Pancreas (tissue), 10 donors: ENCODE results near the gene CTNNAL1. TPM values are rescaled to one million over a fixed set of nuclear protein-coding genes. Genes with fewer than 3 reads are reported as not detected.
A peak's percentile ranks its signal among the peaks of the same experiment; 100 is the strongest.

Experiments
- ATAC-seq, 4 donors: fragments of 200-7000 bp; cut with Tn5 transposase; one replicate each; pipeline versions ENCODE4 v1.8.0 to v1.9.1; 2020; ENCODE audit warnings: mild to moderate bottlenecking in 4 of 4, moderate library complexity in 4 of 4
- DNase-seq, 6 donors: peaks; one replicate each; pipeline ENCODE4 v3.0.0-alpha.2; 2020
- FAIRE-seq: peaks from 2 replicates; lab custom pipeline; 2012; peaks lifted over from hg19 to GRCh38; lab: Jason Lieb, UNC
- H3K27ac ChIP-seq, 4 donors: fragments of 200-600 bp; sonication (generic); 1 replicate in 3 of 4; 2 replicates in 1 of 4; pipeline versions ENCODE4 v1.5.0 to v1.8.0; 2020
- H3K27me3 ChIP-seq, 4 donors: fragments of 200-600 bp; one replicate each; pipeline ENCODE4 v1.8.0; 2021
- H3K36me3 ChIP-seq, 3 donors: fragments of 200-600 bp; sonication (generic) in 1 of 3; one replicate each; pipeline versions ENCODE4 v1.5.0 to v1.8.0; 2020 to 2021
- H3K4me1 ChIP-seq, 3 donors: fragments of 200-600 bp; one replicate each; pipeline ENCODE4 v1.8.0; 2021
- H3K4me3 ChIP-seq, 4 donors: fragments of 200-600 bp; sonication (generic) in 2 of 4; one replicate each; pipeline versions ENCODE4 v1.5.0 to v1.8.0; 2020 to 2021
- H3K9me3 ChIP-seq, 4 donors: fragments of 200-600 bp; one replicate each; pipeline ENCODE4 v1.8.0; 2021
- CTCF ChIP-seq, 4 donors: fragments of 200-600 bp; sonication (generic) in 3 of 4; IDR thresholded peaks; one replicate each; pipeline versions ENCODE4 v1.5.0 to v1.8.0; 2021; ENCODE audit warnings: antibody characterized with exemption in 4 of 4
- WGBS, 2 donors: extraction: QIAGEN DNeasy Blood & Tissue Kit; methylation state at CpG; one replicate each; pipeline ENCODE4 v1.1.7; 2013; 5-methylcytosine and 5-hydroxymethylcytosine counted together
- intact Hi-C, 3 donors: fragments of 100-400 bp; cut with DNase I; formaldehyde crosslinking; loops; one replicate each; pipeline versions ENCODE4 v1.11.1 to v1.14.2; 2022
- polyA plus RNA-seq, 2 donors: library from polyadenylated mRNA; stranded (reverse); fragments of 200-250 nt; gene quantifications; one replicate each; pipeline ENCODE4 v1.2.3, GENCODE V29; 2013
- total RNA-seq, 6 donors: library from RNA; stranded (reverse); fragmentation: NEBNext Ultra II Directional in 4 of 6; extraction: Animal tissue kit (Norgen Biotek cat#: 25700) in 4 of 6; gene quantifications; one replicate each; pipeline versions ENCODE4 v1.2.1 to v1.2.4, GENCODE V29; 2021 to 2023
- donor health status: healthy with polysubstance abuse.
- donor health status: DM: no; HTN: no; CAD: no; lungs with moderate emphysema.
- donor health status: DM: no; HTN: no; CAD: no.
- donor health status: control.
- donor health status: control.
- donor health status: Bipolar disorder and iron deficiency.
- donor health status: DM: yes; HTN: yes; CAD: no.
- donor health status: DM: no; HTN: no; CAD: no.
- donor health status: DM: no; HTN: no; CAD: no.
- donor health status: DM: yes; HTN: yes; CAD: no.

Gene CTNNAL1
- total and polyA plus RNA-seq, 8 donors = 8.8 to 29.7 (median 16.6) TPM

GRCh38 chr9:109036744-109037680, 23.7 kb upstream of the CTNNAL1 start:
- Histone ChIP-seq H3K36me3 (peaks cover 0 to 20% (median 0%) of the 10 kb centered on the region in 3 donors), H3K4me3 (no peak overlapping the region), H3K9me3 (no peaks in the 10 kb centered on the region), H3K4me1 (peaks cover 0 to 18% (median 17%) of the 10 kb centered on the region in 3 donors), H3K27ac (peak overlapping the region in 2 of 4 donors; percentile 34 to 63), H3K27me3 (no peaks in the 10 kb centered on the region)
- ATAC-seq = peak; percentile 41 to 59 (median 46)
- no peak for DNase-seq
- intact Hi-C loops = no loop called here
- FAIRE-seq = no peak
- TF ChIP-seq CTCF (IDR thresholded peaks at IDR 0.05) = no peak
- WGBS, 2 donors = 61 to 65% methylated on average over 6 of the region's 6 CpGs

GRCh38 chr9:109035684-109036423, 22.6 kb upstream of the CTNNAL1 start:
- ATAC-seq = peak; percentile 88 to 95 (median 92)
- WGBS, 2 donors = 39 to 41% methylated on average over 2 of the region's 2 CpGs
- intact Hi-C loops = no loop called here

GRCh38 chr9:109033941-109034700, 20.8 kb upstream of the CTNNAL1 start:
- H3K9me3 ChIP-seq = no peaks in the 10 kb centered on the region
- FAIRE-seq (no peak), ATAC-seq (no peak), DNase-seq (no peak)
- no peak overlapping the region for H3K27ac ChIP-seq
- no peak for TF ChIP-seq CTCF (IDR thresholded peaks at IDR 0.05)
- 95 to 96% methylated on average over 6 of the region's 6 CpGs for WGBS, 2 donors
- H3K36me3 ChIP-seq = peaks cover 0 to 30% (median 0%) of the 10 kb centered on the region in 3 donors
- intact Hi-C loops = no loop called here
- no peak overlapping the region for H3K4me3 ChIP-seq
- no peaks in the 10 kb centered on the region for H3K27me3 ChIP-seq
- H3K4me1 ChIP-seq = peaks cover 0 to 18% (median 17%) of the 10 kb centered on the region in 3 donors

More at GRCh38 chr9:109035684-109036423, 22.6 kb upstream of the CTNNAL1 start:
- peaks cover 0 to 18% (median 17%) of the 10 kb centered on the region in 3 donors for H3K4me1 ChIP-seq
- peaks cover 0 to 29% (median 0%) of the 10 kb centered on the region in 3 donors for H3K36me3 ChIP-seq
- no peaks in the 10 kb centered on the region for H3K27me3 ChIP-seq
- no peak for FAIRE-seq
- TF ChIP-seq CTCF (IDR thresholded peaks at IDR 0.05) = no peak
- no peaks in the 10 kb centered on the region for H3K9me3 ChIP-seq
- H3K4me3 ChIP-seq = no peak overlapping the region
- peak in 4 of 6 donors; percentile 46 to 69 (median 56) for DNase-seq
- peak overlapping the region in 2 of 4 donors; percentile 34 to 63 for H3K27ac ChIP-seq

GRCh38 chr9:109031241-109031640, 17.9 kb upstream of the CTNNAL1 start:
- no peak for DNase-seq
- peaks cover 0 to 14% (median 10%) of the 10 kb centered on the region in 3 donors for H3K4me1 ChIP-seq
- H3K27ac ChIP-seq = no peak overlapping the region
- no peaks in the 10 kb centered on the region for H3K27me3 ChIP-seq
- no peak for TF ChIP-seq CTCF (IDR thresholded peaks at IDR 0.05)
- intact Hi-C loops = no loop called here
- H3K9me3 ChIP-seq = no peaks in the 10 kb centered on the region
- no peak for ATAC-seq
- no peak overlapping the region for H3K4me3 ChIP-seq
- FAIRE-seq = no peak
- H3K36me3 ChIP-seq = peaks cover 0 to 30% (median 0%) of the 10 kb centered on the region in 3 donors
- WGBS, 2 donors = 83 to 88% methylated on average over 3 of the region's 3 CpGs
